ENCODE data around the gene GIPC2.

GRCh38 chr1:78044796-78045562, 787 bp upstream of the GIPC2 start:
- TF ChIP-seq CTCF (IDR thresholded peaks at IDR 0.05) = no peak
- no peak for TF ChIP-seq EP300 (IDR thresholded peaks at IDR 0.05)

Measured in sigmoid colon (tissue), 4 donors.